HCT116 (cell line): ENCODE measurements around the gene PRKN. TPM values are rescaled to one million over a fixed set of nuclear protein-coding genes. Genes with fewer than 3 reads are reported as not detected.

Experiments used
- ATAC-seq: fragments of 200-7000 bp; cut with Tn5 transposase; 2 replicates; pipeline ENCODE4 v1.9.1; 2020; ENCODE audit warnings: mild to moderate bottlenecking, moderate library complexity
- BruUV-seq: library from RNA; stranded (reverse); fragments of 400-500 nt; replicated peaks from 2 replicates; lab custom pipeline; 2021; lab: Mats Ljungman, UMichigan
- CTCF ChIA-PET: fragments of 300-600 bp; sonication (Branson Sonifier 250); formaldehyde crosslinking; loops from one replicate; lab custom pipeline; 2021; ENCODE audit warnings: antibody characterized with exemption; lab: Charles Lee
- POLR2A ChIA-PET: fragments of 300-600, 350-600 bp; sonication (Branson Sonifier 250); formaldehyde crosslinking; loops from one replicate; lab custom pipeline; 2021; ENCODE audit warnings: antibody characterized with exemption; lab: Charles Lee
- RAD21 ChIA-PET, 2 experiments: fragments of 300-600 bp; sonication (Branson Sonifier 250); formaldehyde crosslinking; loops; one replicate each; lab custom pipeline; 2023; ENCODE audit warnings: low total read pairs in 2 of 2; ENCODE audit not compliant: uncharacterized antibody in 2 of 2, unreplicated experiment in 2 of 2, low non-redundant PET in 1 of 2; lab: Charles Lee
- DNase-seq: peaks from one replicate; pipeline ENCODE4 v3.0.0-alpha.2; 2010; ENCODE audit warnings: low read depth, low spot score
- H2AFZ ChIP-seq: fragments of 200-600 bp; shearing (Covaris generic), sonication (generic); 2 replicates; pipeline ENCODE4 v1.6.1; 2017; ENCODE audit warnings: low read depth, mixed run types, mixed read lengths, antibody characterized with exemption, low read length; ENCODE audit not compliant: poor library complexity, severe bottlenecking
- H3K27ac ChIP-seq: 2 replicates; pipeline ENCODE4 v1.5.1; 2012; ENCODE audit warnings: low read depth, low read length
- H3K27me3 ChIP-seq: fragments of 200-600 bp; sonication (generic); 2 replicates; pipeline ENCODE4 v1.6.1; 2016; ENCODE audit warnings: mixed run types, low read length, mixed read lengths; ENCODE audit not compliant: insufficient read depth
- H3K36me3 ChIP-seq, 2 experiments: fragments of 200-500 bp in 1 of 2; fragments of 200-600 bp in 1 of 2; sonication (Bioruptor generic) in 1 of 2; sonication (generic) in 1 of 2; 2 replicates each; pipeline versions ENCODE4 v1.5.1 to v1.6.1; 2014 to 2016; ENCODE audit warnings: low read length in 2 of 2, inconsistent platforms in 1 of 2, mixed read lengths in 1 of 2, mixed run types in 1 of 2; ENCODE audit not compliant: insufficient read depth in 2 of 2, control insufficient read depth in 1 of 2
- H3K4me1 ChIP-seq, 2 experiments: fragments of 200-600 bp in 1 of 2; sonication (generic) in 1 of 2; 2 replicates each; pipeline versions ENCODE4 v1.5.1 to v1.6.1; 2012 to 2017; ENCODE audit warnings: low read length in 2 of 2, inconsistent platforms in 1 of 2, mild to moderate bottlenecking in 1 of 2, mixed read lengths in 1 of 2, mixed run types in 1 of 2, moderate library complexity in 1 of 2; ENCODE audit not compliant: insufficient read depth in 2 of 2, control insufficient read depth in 1 of 2
- H3K4me2 ChIP-seq: fragments of 200-600 bp; sonication (generic); 2 replicates; pipeline ENCODE4 v1.6.1; 2017; ENCODE audit warnings: mixed run types, low read length, mixed read lengths
- H3K4me3 ChIP-seq, 2 experiments: fragments of 200-600 bp in 1 of 2; sonication (generic) in 1 of 2; replicated peaks in 1 of 2; 2 replicates each; pipeline ENCODE4 v1.5.1; 2011 to 2016; ENCODE audit warnings: low read length in 2 of 2, control low read depth in 1 of 2, low read depth in 1 of 2, mild to moderate bottlenecking in 1 of 2, mixed read lengths in 1 of 2, mixed run types in 1 of 2
- H3K79me2 ChIP-seq: fragments of 200-600 bp; sonication (generic); 2 replicates; pipeline ENCODE4 v1.6.1; 2017; ENCODE audit warnings: mild to moderate bottlenecking, mixed run types, low read length, moderate library complexity, mixed read lengths; ENCODE audit not compliant: insufficient read depth
- H3K9ac ChIP-seq: fragments of 200-600 bp; sonication (generic); 2 replicates; pipeline ENCODE4 v1.6.1; 2016; ENCODE audit warnings: low read length, mixed read lengths
- H3K9me2 ChIP-seq: fragments of 200-600 bp; sonication (generic), shearing (Covaris generic); 2 replicates; pipeline ENCODE4 v1.6.1; 2017; ENCODE audit warnings: mixed run types, mild to moderate bottlenecking, moderate library complexity; ENCODE audit not compliant: insufficient read depth
- H3K9me3 ChIP-seq, 2 experiments: fragments of 200-500 bp in 1 of 2; fragments of 200-600 bp in 1 of 2; sonication (Bioruptor generic) in 1 of 2; sonication (generic) in 1 of 2; 2 replicates each; pipeline ENCODE4 v1.6.1; 2014 to 2017; ENCODE audit warnings: low read length in 2 of 2, mixed read lengths in 2 of 2, inconsistent platforms in 1 of 2, low read depth in 1 of 2, mild to moderate bottlenecking in 1 of 2, mixed run types in 1 of 2, moderate library complexity in 1 of 2; ENCODE audit not compliant: control insufficient read depth in 1 of 2, insufficient read depth in 1 of 2
- H4K20me1 ChIP-seq: fragments of 200-600 bp; sonication (generic), shearing (Covaris generic); 2 replicates; pipeline ENCODE4 v1.6.1; 2017; ENCODE audit warnings: mixed run types, mild to moderate bottlenecking, moderate library complexity; ENCODE audit not compliant: insufficient read depth
- ATF3 ChIP-seq: IDR thresholded peaks from 2 replicates; pipeline ENCODE4 v1.6.1; 2012
- CBX3 ChIP-seq: IDR thresholded peaks from 2 replicates; pipeline ENCODE4 v1.6.1; 2012; ENCODE audit warnings: low read depth
- CEBPB ChIP-seq: IDR thresholded peaks from 2 replicates; pipeline ENCODE4 v1.6.1; 2012; ENCODE audit warnings: low read depth
- EZH2phosphoT487 ChIP-seq: fragments of 200-600 bp; IDR thresholded peaks from 2 replicates; pipeline ENCODE4 v1.6.1; 2018; ENCODE audit warnings: antibody characterized with exemption, borderline replicate concordance
- RAD21 ChIP-seq: IDR thresholded peaks from 2 replicates; pipeline ENCODE4 v1.6.1; 2012; ENCODE audit warnings: low read depth, mild to moderate bottlenecking
- REST ChIP-seq: IDR thresholded peaks from 2 replicates; pipeline ENCODE4 v1.6.1; 2012; ENCODE audit warnings: low read depth
- SIN3A ChIP-seq: IDR thresholded peaks from 2 replicates; pipeline ENCODE4 v1.6.1; 2012; ENCODE audit warnings: low read depth
- intact Hi-C: fragments of 100-400 bp; cut with micrococcal nuclease; formaldehyde crosslinking; loops from 2 replicates; pipeline ENCODE4 v1.10.0; 2022
- total RNA-seq: library from RNA; stranded (reverse); gene quantifications from one replicate; pipeline ENCODE4 v1.2.1, GENCODE V29; 2021; ENCODE audit not compliant: unreplicated experiment

The PRKN gene
- total RNA-seq, 1 experiment from 2014 or later = 2.6 TPM

DNA sequence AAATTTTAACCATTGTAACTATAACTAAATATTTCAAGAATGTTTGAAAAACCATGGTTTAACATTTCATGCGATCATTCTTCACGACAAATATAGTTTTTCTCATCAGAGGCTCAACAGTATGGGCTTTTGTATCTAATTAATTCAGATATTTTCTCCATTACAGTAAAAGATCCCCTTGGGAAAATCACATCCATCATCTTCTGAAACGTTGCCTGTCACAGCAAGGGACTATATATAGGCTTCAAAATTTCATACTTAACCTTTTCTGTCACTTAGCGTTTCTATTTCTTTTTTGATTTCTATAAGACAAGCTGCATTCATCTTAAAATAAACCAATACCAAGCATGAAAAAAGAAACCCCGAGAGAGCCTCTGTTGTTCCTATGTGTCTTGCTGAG lies 710.0 kb downstream of the PRKN start:
- POLR2A ChIA-PET = no interaction called here
- Histone ChIP-seq H3K79me2 (no peaks in the 10 kb centered on the region), H3K36me3 (no peaks in the 10 kb centered on the region), H2AFZ (no peak overlapping the region), H4K20me1 (no peaks in the 10 kb centered on the region), H3K4me2 (no peak overlapping the region), H3K27me3 (no peaks in the 10 kb centered on the region), H3K4me3 (no peak overlapping the region), H3K27ac (no peak overlapping the region), H3K9ac (no peak overlapping the region), H3K9me2 (no peaks in the 10 kb centered on the region), H3K4me1 (no peaks in the 10 kb centered on the region), H3K9me3 (no peaks in the 10 kb centered on the region)
- RAD21 ChIA-PET = no interaction called here
- BruUV-seq = no TSS peak
- ATAC-seq (no peak), DNase-seq (no peak)
- CTCF ChIA-PET = no interaction called here
- no peak for TF ChIP-seq SIN3A
- no peak for TF ChIP-seq RAD21
- TF ChIP-seq CBX3 = no peak
- intact Hi-C loops = no loop called here

GRCh38 chr6:162014069-162014811 lies 713.3 kb downstream of the PRKN start:
- no peaks in the 10 kb centered on the region for H3K9me3 ChIP-seq
- no peak overlapping the region for H3K4me2 ChIP-seq
- H2AFZ ChIP-seq = no peak overlapping the region
- ATAC-seq (no peak), DNase-seq (no peak)
- ChIA-PET POLR2A (no interaction called here), CTCF (interaction anchor here (0.6 kb wide), 1 partner anchor 16 kb away, joined by 3 read pairs; no protein-coding TSS in a partner anchor), RAD21 (no interaction called here)
- H3K27ac ChIP-seq = no peak overlapping the region
- H3K36me3 ChIP-seq = no peaks in the 10 kb centered on the region
- H3K9me2 ChIP-seq = no peaks in the 10 kb centered on the region
- no peaks in the 10 kb centered on the region for H3K79me2 ChIP-seq
- no peak overlapping the region for H3K9ac ChIP-seq
- TF ChIP-seq ATF3 = no peak
- TF ChIP-seq SIN3A = no peak
- TF ChIP-seq EZH2phosphoT487 = no peak
- TF ChIP-seq CEBPB = no peak
- TF ChIP-seq REST = no peak
- H3K4me1 ChIP-seq = no peaks in the 10 kb centered on the region
- H4K20me1 ChIP-seq = no peaks in the 10 kb centered on the region
- H3K27me3 ChIP-seq = no peaks in the 10 kb centered on the region
- no TSS peak for BruUV-seq
- intact Hi-C loops = no loop called here
- no peak overlapping the region for H3K4me3 ChIP-seq
